Esophagus squamous epithelium (tissue), 4 donors: ENCODE results near the gene AAR2.

Experiments
- CTCF ChIP-seq, 6 experiments: fragments of 450-650 bp in 4 of 6; fragments of 200-600 bp in 2 of 6; sonication (generic) in 2 of 6; IDR thresholded peaks; one replicate each; pipeline ENCODE4 v1.5.1; 2016 to 2019; ENCODE audit warnings: antibody characterized with exemption in 6 of 6, mild to moderate bottlenecking in 4 of 6, moderate library complexity in 4 of 6
- POLR2A ChIP-seq, 4 donors: fragments of 450-650 bp; IDR thresholded peaks; one replicate each; pipeline ENCODE4 v1.6.1; 2017; ENCODE audit warnings: antibody characterized with exemption in 4 of 4, mild to moderate bottlenecking in 4 of 4, moderate library complexity in 3 of 4

DNA sequence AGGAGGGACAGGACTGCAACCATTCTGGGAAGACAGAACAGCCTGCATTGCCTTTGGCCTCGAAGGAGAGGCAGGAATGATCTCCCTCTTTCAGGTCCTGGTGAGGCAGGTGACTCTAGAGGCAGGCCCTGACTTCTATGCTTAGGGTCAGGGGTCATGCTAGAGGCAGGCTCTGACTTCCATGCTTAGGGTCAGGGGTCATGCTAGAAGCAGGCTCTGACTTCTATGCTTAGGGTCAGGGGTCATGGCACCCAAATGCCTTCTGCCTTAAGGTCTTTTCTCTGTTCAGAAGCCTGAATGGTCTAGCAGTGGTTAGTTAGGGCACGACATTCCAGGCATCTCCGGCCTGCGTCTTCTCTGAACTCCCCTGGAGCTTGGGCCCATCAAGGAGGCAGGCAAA, 35.1 kb upstream of the AAR2 start:
- no peak for TF ChIP-seq CTCF (IDR thresholded peaks at IDR 0.05)
- no peak for TF ChIP-seq POLR2A (IDR thresholded peaks at IDR 0.05)
